Regular cardiac myocyte (primary cell): ENCODE measurements around the gene KCNG4. TPM values are rescaled to one million over a fixed set of nuclear protein-coding genes. Genes with fewer than 3 reads are reported as not detected.

Experiments
- total RNA-seq: library from RNA; depleted of rRNA; stranded (reverse); fragments of >200 nt; gene quantifications from 2 replicates; pipeline ENCODE4 v1.2.3, GENCODE V29; 2014

Gene KCNG4, protein sequence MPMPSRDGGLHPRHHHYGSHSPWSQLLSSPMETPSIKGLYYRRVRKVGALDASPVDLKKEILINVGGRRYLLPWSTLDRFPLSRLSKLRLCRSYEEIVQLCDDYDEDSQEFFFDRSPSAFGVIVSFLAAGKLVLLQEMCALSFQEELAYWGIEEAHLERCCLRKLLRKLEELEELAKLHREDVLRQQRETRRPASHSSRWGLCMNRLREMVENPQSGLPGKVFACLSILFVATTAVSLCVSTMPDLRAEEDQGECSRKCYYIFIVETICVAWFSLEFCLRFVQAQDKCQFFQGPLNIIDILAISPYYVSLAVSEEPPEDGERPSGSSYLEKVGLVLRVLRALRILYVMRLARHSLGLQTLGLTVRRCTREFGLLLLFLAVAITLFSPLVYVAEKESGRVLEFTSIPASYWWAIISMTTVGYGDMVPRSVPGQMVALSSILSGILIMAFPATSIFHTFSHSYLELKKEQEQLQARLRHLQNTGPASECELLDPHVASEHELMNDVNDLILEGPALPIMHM
- not detected in 2 replicates for total RNA-seq

DNA sequence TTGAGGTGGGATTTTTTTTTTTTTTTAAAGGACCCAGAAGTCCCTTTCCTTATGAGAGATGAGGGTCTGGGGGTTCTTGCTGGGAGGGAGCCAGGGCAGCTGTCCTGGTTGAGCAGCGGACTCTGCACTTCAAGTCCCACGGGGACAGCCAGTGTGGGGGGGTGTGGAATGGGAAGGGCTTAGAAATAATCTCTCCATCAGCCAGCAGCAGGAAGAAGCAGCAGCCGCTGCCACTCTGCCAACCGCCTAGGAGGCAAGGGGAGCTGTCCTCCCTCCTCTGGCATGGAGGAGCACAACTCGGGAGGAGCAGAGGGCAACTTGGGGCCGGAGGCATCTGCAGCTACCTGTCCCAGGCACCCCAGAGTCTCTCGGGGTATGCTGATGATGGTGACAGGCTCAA, at the start of gene KCNG4:
TSS of gene KCNG4 (minus strand) at position 104 of the 400 bp plus-strand sequence. CDS start 2,527 bp downstream, outside the sequence.

DNA sequence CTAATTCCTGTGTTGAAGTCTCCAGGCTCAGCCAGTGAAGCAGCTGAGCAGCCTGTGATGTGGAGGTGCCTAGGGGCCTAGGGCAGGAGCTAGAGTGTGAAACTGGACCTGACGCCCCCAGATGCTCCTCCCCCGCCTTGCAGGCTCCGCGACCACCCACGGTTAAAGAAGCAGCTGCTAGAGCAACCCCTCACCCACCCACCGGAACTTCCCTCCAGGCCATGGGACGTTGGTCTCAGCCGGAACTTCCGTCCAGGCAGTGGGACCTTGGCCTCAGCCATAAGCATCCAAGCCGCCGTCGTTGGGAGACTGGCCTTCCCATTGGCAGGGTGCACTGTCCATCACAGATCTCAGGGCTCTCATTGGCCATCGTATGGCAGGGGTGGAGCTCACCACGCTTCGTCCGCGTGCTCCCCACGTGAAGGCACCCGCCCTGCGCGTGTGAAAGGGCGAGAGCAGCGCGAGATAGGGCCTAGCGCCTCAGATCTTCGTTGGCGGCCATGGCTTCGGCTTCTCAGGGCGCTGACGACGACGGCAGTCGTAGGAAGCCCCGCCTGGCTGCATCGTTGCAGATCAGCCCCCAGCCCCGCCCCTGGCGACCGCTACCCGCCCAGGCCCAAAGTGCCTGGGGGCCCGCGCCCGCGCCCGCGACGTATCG, 49.0 kb downstream of the KCNG4 start, which contains the start of gene ADAD2:
TSS of gene ADAD2 (plus strand) at position 427 of the 658 bp plus-strand sequence. CDS start at position 501, 74 bp downstream.

DNA sequence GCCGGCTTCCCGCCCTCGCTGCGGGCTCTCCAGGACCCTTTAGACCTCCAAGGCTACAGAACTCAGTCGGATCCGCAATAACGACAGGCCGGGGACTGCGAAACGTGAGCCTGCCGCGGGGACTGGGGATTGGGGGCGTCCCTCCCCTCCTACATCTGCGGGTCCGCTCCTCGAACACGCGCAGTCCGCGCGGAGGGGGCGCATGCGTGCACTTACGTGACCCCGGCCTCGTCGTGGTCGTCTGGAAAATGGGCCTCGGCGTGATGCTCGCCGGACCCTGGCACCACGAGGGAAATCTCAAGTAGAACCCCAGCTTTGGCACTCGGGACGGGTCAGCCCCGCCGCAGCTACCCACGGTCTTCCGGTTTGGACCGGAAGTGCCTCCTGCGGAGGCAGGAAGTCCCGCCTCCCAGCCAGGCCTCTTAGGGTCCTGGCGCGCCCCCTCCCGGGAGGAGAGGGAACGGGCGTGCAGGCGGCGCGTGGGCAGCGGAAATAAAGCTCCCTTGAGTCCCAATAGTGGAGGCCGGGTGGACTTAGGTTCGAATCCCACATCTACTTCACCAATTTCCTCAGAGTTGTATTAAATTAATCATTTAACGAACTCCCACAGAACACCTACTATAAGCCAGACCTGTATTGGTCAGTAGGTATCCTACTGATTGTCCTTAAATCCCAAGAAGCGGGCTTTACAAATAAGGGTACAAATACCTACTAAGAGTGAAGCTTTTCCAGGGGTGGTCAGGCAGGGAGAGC, 53.0 kb downstream of the KCNG4 start, which contains the start of gene TAF1C:
TSS of gene TAF1C (minus strand) at position 373 of the 753 bp plus-strand sequence. CDS start 2,069 bp downstream, outside the sequence.

Other genes starting within 250 kb of the KCNG4 start
- gene SLC38A8, start 197.2 kb downstream of the KCNG4 start, total RNA-seq, result not detected in 2 replicates
- 123 and 134 TPM in 2 replicates for gene MBTPS1, start 123.1 kb downstream of the KCNG4 start, total RNA-seq
- 20.1 and 29.0 TPM in 2 replicates for gene HSDL1, start 94.8 kb downstream of the KCNG4 start, total RNA-seq
- gene DNAAF1, start 94.7 kb downstream of the KCNG4 start, total RNA-seq, result not detected in 2 replicates
- 15.1 and 16.9 TPM in 2 replicates for gene TAF1C, start 53.0 kb downstream of the KCNG4 start, total RNA-seq
- gene ADAD2, start 48.9 kb downstream of the KCNG4 start, total RNA-seq, result not detected in 2 replicates
- 3.3 and 10.7 TPM in 2 replicates for gene WFDC1, start 54.9 kb upstream of the KCNG4 start, total RNA-seq
- not detected in 2 replicates for gene ATP2C2, start 128.5 kb upstream of the KCNG4 start, total RNA-seq